ENCODE results near the gene GDF2. TPM values are rescaled to one million over a fixed set of nuclear protein-coding genes. Genes with fewer than 3 reads are reported as not detected.

GDF2 gene
- total and polyA plus RNA-seq, 2 experiments from 2014 or later = not detected

DNA sequence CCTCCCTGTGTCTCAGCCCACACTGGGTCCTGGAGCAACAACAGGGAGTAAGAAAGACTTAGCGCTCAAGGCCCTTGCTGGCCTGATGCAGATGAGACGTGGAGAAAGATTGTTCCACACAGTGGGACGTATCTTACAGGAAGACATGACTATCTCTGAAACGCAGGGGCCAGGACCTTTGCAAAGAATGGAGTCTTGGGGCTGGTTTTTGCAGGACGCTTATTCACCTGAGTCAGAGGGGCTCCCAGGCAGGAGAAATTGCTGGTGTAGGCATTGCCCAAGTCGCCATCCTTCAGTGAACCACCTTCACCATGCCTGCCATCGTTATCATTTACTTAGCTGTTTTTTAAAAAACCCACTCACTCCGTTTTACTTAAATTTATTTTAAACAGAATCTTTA lies 34.0 kb upstream of the GDF2 start:
- no peak for DNase-seq (ENCODE audit: low spot score)

More for the DNA sequence above, 34.0 kb upstream of the GDF2 start:
- Mint-ChIP-seq H3K4me3 (no peak overlapping the region), H3K4me1 (no peaks in the 10 kb centered on the region; the same call in 2 of the 3 replicates), H3K27me3 (ENCODE audit: insufficient read depth, low read depth, poor library complexity) (peaks cover 6% of the 10 kb centered on the region), H3K36me3 (ENCODE audit: low read depth) (no peaks in the 10 kb centered on the region), H3K9me3 (no peaks in the 10 kb centered on the region), H3K27ac (no peak overlapping the region)
- Histone ChIP-seq H3K36me3 (ENCODE audit: insufficient read depth) (no peaks in the 10 kb centered on the region), H3K9me2 (ENCODE audit: insufficient read depth) (peaks cover 4% of the 10 kb centered on the region; the same call in 1 of the 2 replicates), H2AFZ (no peak overlapping the region), H3K4me1 (ENCODE audit: insufficient read depth) (no peaks in the 10 kb centered on the region), H3F3A (replicated peaks; ENCODE audit: low read depth) (no peaks in the 10 kb centered on the region), H3K4me2 (no peak overlapping the region), H3K4me3 (no peak overlapping the region), H3K27me3 (ENCODE audit: insufficient read depth) (no peaks in the 10 kb centered on the region), H4K20me1 (replicated peaks; ENCODE audit: insufficient read depth) (no peaks in the 10 kb centered on the region), H3K79me2 (replicated peaks; ENCODE audit: insufficient read depth) (no peaks in the 10 kb centered on the region), H3K27ac (ENCODE audit: low read depth) (no peak overlapping the region)
- ATAC-seq = no peak
- TF ChIP-seq ZNF331 (CRISPR knock-in tag; IDR thresholded peaks at IDR 0.05; ENCODE audit: low read depth) = no peak
- TF ChIP-seq, protein P1, sequence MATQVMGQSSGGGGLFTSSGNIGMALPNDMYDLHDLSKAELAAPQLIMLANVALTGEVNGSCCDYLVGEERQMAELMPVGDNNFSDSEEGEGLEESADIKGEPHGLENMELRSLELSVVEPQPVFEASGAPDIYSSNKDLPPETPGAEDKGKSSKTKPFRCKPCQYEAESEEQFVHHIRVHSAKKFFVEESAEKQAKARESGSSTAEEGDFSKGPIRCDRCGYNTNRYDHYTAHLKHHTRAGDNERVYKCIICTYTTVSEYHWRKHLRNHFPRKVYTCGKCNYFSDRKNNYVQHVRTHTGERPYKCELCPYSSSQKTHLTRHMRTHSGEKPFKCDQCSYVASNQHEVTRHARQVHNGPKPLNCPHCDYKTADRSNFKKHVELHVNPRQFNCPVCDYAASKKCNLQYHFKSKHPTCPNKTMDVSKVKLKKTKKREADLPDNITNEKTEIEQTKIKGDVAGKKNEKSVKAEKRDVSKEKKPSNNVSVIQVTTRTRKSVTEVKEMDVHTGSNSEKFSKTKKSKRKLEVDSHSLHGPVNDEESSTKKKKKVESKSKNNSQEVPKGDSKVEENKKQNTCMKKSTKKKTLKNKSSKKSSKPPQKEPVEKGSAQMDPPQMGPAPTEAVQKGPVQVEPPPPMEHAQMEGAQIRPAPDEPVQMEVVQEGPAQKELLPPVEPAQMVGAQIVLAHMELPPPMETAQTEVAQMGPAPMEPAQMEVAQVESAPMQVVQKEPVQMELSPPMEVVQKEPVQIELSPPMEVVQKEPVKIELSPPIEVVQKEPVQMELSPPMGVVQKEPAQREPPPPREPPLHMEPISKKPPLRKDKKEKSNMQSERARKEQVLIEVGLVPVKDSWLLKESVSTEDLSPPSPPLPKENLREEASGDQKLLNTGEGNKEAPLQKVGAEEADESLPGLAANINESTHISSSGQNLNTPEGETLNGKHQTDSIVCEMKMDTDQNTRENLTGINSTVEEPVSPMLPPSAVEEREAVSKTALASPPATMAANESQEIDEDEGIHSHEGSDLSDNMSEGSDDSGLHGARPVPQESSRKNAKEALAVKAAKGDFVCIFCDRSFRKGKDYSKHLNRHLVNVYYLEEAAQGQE (IDR thresholded peaks at IDR 0.05; ENCODE audit: unreplicated experiment) = no peak
- no peak for TF ChIP-seq ZNF114 (CRISPR knock-in tag; IDR thresholded peaks at IDR 0.05)
- TF ChIP-seq JUNB (IDR thresholded peaks at IDR 0.05; ENCODE audit: unreplicated experiment) = no peak
- TF ChIP-seq, protein P2, sequence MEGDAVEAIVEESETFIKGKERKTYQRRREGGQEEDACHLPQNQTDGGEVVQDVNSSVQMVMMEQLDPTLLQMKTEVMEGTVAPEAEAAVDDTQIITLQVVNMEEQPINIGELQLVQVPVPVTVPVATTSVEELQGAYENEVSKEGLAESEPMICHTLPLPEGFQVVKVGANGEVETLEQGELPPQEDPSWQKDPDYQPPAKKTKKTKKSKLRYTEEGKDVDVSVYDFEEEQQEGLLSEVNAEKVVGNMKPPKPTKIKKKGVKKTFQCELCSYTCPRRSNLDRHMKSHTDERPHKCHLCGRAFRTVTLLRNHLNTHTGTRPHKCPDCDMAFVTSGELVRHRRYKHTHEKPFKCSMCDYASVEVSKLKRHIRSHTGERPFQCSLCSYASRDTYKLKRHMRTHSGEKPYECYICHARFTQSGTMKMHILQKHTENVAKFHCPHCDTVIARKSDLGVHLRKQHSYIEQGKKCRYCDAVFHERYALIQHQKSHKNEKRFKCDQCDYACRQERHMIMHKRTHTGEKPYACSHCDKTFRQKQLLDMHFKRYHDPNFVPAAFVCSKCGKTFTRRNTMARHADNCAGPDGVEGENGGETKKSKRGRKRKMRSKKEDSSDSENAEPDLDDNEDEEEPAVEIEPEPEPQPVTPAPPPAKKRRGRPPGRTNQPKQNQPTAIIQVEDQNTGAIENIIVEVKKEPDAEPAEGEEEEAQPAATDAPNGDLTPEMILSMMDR (conservative IDR thresholded peaks at IDR 0.05; ENCODE audit: low read depth in 2 of 2) = no peak
- no peak for TF ChIP-seq EZH2phosphoT487 (IDR thresholded peaks at IDR 0.05; ENCODE audit: unreplicated experiment)
- no peak for TF ChIP-seq EZH2 (IDR thresholded peaks at IDR 0.05; ENCODE audit: low read depth, unreplicated experiment)
- TF ChIP-seq, protein P3, sequence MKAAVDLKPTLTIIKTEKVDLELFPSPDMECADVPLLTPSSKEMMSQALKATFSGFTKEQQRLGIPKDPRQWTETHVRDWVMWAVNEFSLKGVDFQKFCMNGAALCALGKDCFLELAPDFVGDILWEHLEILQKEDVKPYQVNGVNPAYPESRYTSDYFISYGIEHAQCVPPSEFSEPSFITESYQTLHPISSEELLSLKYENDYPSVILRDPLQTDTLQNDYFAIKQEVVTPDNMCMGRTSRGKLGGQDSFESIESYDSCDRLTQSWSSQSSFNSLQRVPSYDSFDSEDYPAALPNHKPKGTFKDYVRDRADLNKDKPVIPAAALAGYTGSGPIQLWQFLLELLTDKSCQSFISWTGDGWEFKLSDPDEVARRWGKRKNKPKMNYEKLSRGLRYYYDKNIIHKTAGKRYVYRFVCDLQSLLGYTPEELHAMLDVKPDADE (IDR thresholded peaks at IDR 0.05) = no peak
- no peak for TF ChIP-seq POLR2AphosphoS5 (IDR thresholded peaks at IDR 0.05; ENCODE audit: low read depth)
- TF ChIP-seq, protein P4, sequence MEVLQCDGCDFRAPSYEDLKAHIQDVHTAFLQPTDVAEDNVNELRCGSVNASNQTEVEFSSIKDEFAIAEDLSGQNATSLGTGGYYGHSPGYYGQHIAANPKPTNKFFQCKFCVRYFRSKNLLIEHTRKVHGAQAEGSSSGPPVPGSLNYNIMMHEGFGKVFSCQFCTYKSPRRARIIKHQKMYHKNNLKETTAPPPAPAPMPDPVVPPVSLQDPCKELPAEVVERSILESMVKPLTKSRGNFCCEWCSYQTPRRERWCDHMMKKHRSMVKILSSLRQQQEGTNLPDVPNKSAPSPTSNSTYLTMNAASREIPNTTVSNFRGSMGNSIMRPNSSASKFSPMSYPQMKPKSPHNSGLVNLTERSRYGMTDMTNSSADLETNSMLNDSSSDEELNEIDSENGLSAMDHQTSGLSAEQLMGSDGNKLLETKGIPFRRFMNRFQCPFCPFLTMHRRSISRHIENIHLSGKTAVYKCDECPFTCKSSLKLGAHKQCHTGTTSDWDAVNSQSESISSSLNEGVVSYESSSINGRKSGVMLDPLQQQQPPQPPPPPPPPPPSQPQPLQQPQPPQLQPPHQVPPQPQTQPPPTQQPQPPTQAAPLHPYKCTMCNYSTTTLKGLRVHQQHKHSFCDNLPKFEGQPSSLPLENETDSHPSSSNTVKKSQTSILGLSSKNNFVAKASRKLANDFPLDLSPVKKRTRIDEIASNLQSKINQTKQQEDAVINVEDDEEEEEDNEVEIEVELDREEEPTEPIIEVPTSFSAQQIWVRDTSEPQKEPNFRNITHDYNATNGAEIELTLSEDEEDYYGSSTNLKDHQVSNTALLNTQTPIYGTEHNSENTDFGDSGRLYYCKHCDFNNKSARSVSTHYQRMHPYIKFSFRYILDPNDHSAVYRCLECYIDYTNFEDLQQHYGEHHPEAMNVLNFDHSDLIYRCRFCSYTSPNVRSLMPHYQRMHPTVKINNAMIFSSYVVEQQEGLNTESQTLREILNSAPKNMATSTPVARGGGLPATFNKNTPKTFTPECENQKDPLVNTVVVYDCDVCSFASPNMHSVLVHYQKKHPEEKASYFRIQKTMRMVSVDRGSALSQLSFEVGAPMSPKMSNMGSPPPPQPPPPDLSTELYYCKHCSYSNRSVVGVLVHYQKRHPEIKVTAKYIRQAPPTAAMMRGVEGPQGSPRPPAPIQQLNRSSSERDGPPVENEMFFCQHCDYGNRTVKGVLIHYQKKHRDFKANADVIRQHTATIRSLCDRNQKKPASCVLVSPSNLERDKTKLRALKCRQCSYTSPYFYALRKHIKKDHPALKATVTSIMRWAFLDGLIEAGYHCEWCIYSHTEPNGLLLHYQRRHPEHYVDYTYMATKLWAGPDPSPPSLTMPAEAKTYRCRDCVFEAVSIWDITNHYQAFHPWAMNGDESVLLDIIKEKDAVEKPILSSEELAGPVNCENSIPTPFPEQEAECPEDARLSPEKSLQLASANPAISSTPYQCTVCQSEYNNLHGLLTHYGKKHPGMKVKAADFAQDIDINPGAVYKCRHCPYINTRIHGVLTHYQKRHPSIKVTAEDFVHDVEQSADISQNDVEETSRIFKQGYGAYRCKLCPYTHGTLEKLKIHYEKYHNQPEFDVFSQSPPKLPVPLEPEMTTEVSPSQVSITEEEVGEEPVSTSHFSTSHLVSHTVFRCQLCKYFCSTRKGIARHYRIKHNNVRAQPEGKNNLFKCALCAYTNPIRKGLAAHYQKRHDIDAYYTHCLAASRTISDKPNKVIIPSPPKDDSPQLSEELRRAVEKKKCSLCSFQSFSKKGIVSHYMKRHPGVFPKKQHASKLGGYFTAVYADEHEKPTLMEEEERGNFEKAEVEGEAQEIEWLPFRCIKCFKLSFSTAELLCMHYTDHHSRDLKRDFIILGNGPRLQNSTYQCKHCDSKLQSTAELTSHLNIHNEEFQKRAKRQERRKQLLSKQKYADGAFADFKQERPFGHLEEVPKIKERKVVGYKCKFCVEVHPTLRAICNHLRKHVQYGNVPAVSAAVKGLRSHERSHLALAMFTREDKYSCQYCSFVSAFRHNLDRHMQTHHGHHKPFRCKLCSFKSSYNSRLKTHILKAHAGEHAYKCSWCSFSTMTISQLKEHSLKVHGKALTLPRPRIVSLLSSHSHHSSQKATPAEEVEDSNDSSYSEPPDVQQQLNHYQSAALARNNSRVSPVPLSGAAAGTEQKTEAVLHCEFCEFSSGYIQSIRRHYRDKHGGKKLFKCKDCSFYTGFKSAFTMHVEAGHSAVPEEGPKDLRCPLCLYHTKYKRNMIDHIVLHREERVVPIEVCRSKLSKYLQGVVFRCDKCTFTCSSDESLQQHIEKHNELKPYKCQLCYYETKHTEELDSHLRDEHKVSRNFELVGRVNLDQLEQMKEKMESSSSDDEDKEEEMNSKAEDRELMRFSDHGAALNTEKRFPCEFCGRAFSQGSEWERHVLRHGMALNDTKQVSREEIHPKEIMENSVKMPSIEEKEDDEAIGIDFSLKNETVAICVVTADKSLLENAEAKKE (CRISPR knock-in tag; IDR thresholded peaks at IDR 0.05) = no peak
- TF ChIP-seq CREB1 (CRISPR knock-in tag; IDR thresholded peaks at IDR 0.05; ENCODE audit: low read depth) = no peak

Data from GM23338 (cell line).